Fibroblast of lung (primary cell): ENCODE results near the gene ACTL7A. TPM values are rescaled to one million over a fixed set of nuclear protein-coding genes. Genes with fewer than 3 reads are reported as not detected.
"Not testable (repeated sequence)": the region's sequence is repeated elsewhere in the genome, so short reads cannot be mapped to it uniquely, and the experiment has no call there.

Experiments used
- DNase-seq, 2 donors: peaks; one replicate each; pipeline versions ENCODE4 v3.0.0 to v3.0.0-alpha.2; 2010; ENCODE audit warnings: low read depth in 2 of 2
- H2AFZ ChIP-seq: 2 replicates; pipeline ENCODE4 v1.5.1; 2012; ENCODE audit warnings: low read length, control low read depth, inconsistent platforms
- H3K27ac ChIP-seq: 2 replicates; pipeline ENCODE4 v1.5.1; 2011; ENCODE audit warnings: low read length, control low read depth; ENCODE audit not compliant: insufficient read depth
- H3K27me3 ChIP-seq: 2 replicates; pipeline ENCODE4 v1.5.1; 2011; ENCODE audit warnings: mild to moderate bottlenecking, low read length; ENCODE audit not compliant: control insufficient read depth, insufficient read depth
- H3K36me3 ChIP-seq: 2 replicates; pipeline ENCODE4 v1.5.1; 2011; ENCODE audit warnings: low read length; ENCODE audit not compliant: control insufficient read depth, insufficient read depth
- H3K4me1 ChIP-seq: 2 replicates; pipeline ENCODE4 v1.5.1; 2011; ENCODE audit warnings: low read length; ENCODE audit not compliant: control insufficient read depth, insufficient read depth; ENCODE audit errors: extremely low read depth
- H3K4me2 ChIP-seq: 2 replicates; pipeline ENCODE4 v1.5.1; 2011; ENCODE audit warnings: low read length, control low read depth; ENCODE audit not compliant: insufficient read depth; ENCODE audit errors: extremely low read depth
- H3K4me3 ChIP-seq, 4 experiments: fragments of 200-600 bp in 1 of 4; sonication (generic) in 1 of 4; replicated peaks in 1 of 4; 2 replicates each; pipeline ENCODE4 v1.5.1; 2011 to 2016; ENCODE audit warnings: low read length in 4 of 4, low read depth in 3 of 4, mild to moderate bottlenecking in 3 of 4, control low read depth in 2 of 4, inconsistent platforms in 1 of 4, mixed read lengths in 1 of 4; ENCODE audit not compliant: insufficient read depth in 1 of 4; ENCODE audit errors: control extremely low read depth in 1 of 4
- H3K79me2 ChIP-seq: 2 replicates; pipeline ENCODE4 v1.5.1; 2012; ENCODE audit warnings: mild to moderate bottlenecking, low read length, inconsistent platforms; ENCODE audit not compliant: control insufficient read depth, insufficient read depth
- H3K9ac ChIP-seq: 2 replicates; pipeline ENCODE4 v1.5.1; 2011; ENCODE audit warnings: mild to moderate bottlenecking, low read length, control low read depth; ENCODE audit not compliant: insufficient read depth
- H3K9me3 ChIP-seq: 2 replicates; pipeline ENCODE4 v1.5.1; 2012; ENCODE audit warnings: low read depth, low read length; ENCODE audit not compliant: control insufficient read depth, insufficient read depth
- H4K20me1 ChIP-seq: 2 replicates; pipeline ENCODE4 v1.5.1; 2011; ENCODE audit warnings: low read length; ENCODE audit not compliant: control insufficient read depth, insufficient read depth; ENCODE audit errors: extremely low read depth
- CTCF ChIP-seq, 2 donors: IDR thresholded peaks in 1 of 2; conservative IDR thresholded peaks in 1 of 2; 1 replicate in 1 of 2; 2 replicates in 1 of 2; pipeline ENCODE4 v1.5.1; 2011 to 2012; ENCODE audit warnings: low read length in 2 of 2, control low read depth in 1 of 2, inconsistent platforms in 1 of 2, low read depth in 1 of 2, mild to moderate bottlenecking in 1 of 2
- EZH2 ChIP-seq: IDR thresholded peaks from 2 replicates; pipeline ENCODE4 v1.5.1; 2012; ENCODE audit warnings: low read length, control low read depth, mild to moderate bottlenecking; ENCODE audit errors: missing control alignments
- polyA plus RNA-seq, 2 donors: library from polyadenylated mRNA; depleted of rRNA in 1 of 2; stranded (reverse) in 1 of 2; unstranded in 1 of 2; fragments of >200 nt; gene quantifications; 2 replicates each; pipeline ENCODE4 v1.2.1, GENCODE V29; 2011 to 2012; ENCODE audit warnings: missing spikeins in 1 of 2
- total RNA-seq: library from RNA; depleted of rRNA; stranded (reverse); fragments of >200 nt; gene quantifications from 2 replicates; pipeline ENCODE4 v1.2.1, GENCODE V29; 2014

The ACTL7A gene
- total and polyA plus RNA-seq, 2 donors (not counting 1 experiment from before 2014, with no cell fraction given), result not detected

GRCh38 chr9:108883085-108883484 lies 21.0 kb downstream of the ACTL7A start:
- DNase-seq, result no peak
- Histone ChIP-seq H3K4me3 (no peak overlapping the region), H3K79me2 (no peaks in the 10 kb centered on the region), H3K4me2 (no peak overlapping the region), H3K9ac (no peak overlapping the region), H3K4me1 (peaks cover 3% of the 10 kb centered on the region), H3K27me3 (no peaks in the 10 kb centered on the region), H2AFZ (no peak overlapping the region), H3K36me3 (peaks cover 11% of the 10 kb centered on the region), H4K20me1 (no peaks in the 10 kb centered on the region), H3K9me3 (no peaks in the 10 kb centered on the region), H3K27ac (no peak overlapping the region)
- TF ChIP-seq EZH2, result no peak
- TF ChIP-seq CTCF (conservative IDR thresholded peaks at IDR 0.05 in 1 of 2, IDR thresholded peaks at IDR 0.05 in 1 of 2; ENCODE audit: low read depth in 1 of 2, low read length in 2 of 2), result no peak

- peaks cover 2% of the 10 kb centered on the region for H3K36me3 ChIP-seq
Measured at GRCh38 chr9:108884701-108885100, 22.6 kb downstream of the ACTL7A start.

GRCh38 chr9:108885643-108886348 lies 23.7 kb downstream of the ACTL7A start:
- Histone ChIP-seq H4K20me1 (no peaks in the 10 kb centered on the region), H3K9me3 (no peaks in the 10 kb centered on the region), H3K36me3 (no peaks in the 10 kb centered on the region), H3K9ac (no peak overlapping the region), H3K4me2 (no peak overlapping the region), H3K4me1 (peaks cover 3% of the 10 kb centered on the region), H3K27me3 (no peaks in the 10 kb centered on the region), H3K4me3 (no peak overlapping the region), H3K27ac (no peak overlapping the region), H2AFZ (no peak overlapping the region), H3K79me2 (no peaks in the 10 kb centered on the region)
- no peak for TF ChIP-seq EZH2
- no peak for TF ChIP-seq CTCF (conservative IDR thresholded peaks at IDR 0.05 in 1 of 2, IDR thresholded peaks at IDR 0.05 in 1 of 2; ENCODE audit: low read depth in 1 of 2, low read length in 2 of 2)
- DNase-seq, result peak; percentile 74 to 76

More at GRCh38 chr9:108884701-108885100, 22.6 kb downstream of the ACTL7A start:
- H3K27me3 ChIP-seq, result no peaks in the 10 kb centered on the region
- H2AFZ ChIP-seq, result no peak overlapping the region
- no peak overlapping the region for H3K27ac ChIP-seq
- H3K4me3 ChIP-seq, result no peak overlapping the region
- no peak overlapping the region for H3K4me2 ChIP-seq
- H3K79me2 ChIP-seq, result no peaks in the 10 kb centered on the region
- TF ChIP-seq CTCF (conservative IDR thresholded peaks at IDR 0.05 in 1 of 2, IDR thresholded peaks at IDR 0.05 in 1 of 2; ENCODE audit: low read depth in 1 of 2, low read length in 2 of 2) (no peak), EZH2 (no peak)
- DNase-seq, result no peak
- no peaks in the 10 kb centered on the region for H3K9me3 ChIP-seq
- H3K4me1 ChIP-seq, result peaks cover 3% of the 10 kb centered on the region
- H3K9ac ChIP-seq, result no peak overlapping the region
- no peaks in the 10 kb centered on the region for H4K20me1 ChIP-seq

GRCh38 chr9:108886594-108887271 lies 24.7 kb downstream of the ACTL7A start:
- not testable (repeated sequence) for H3K27ac ChIP-seq, H3K36me3 ChIP-seq, H3K4me1 ChIP-seq, H3K4me2 ChIP-seq, H3K79me2 ChIP-seq, H2AFZ ChIP-seq, H3K9ac ChIP-seq, H4K20me1 ChIP-seq, H3K9me3 ChIP-seq, H3K27me3 ChIP-seq, H3K4me3 ChIP-seq
- DNase-seq, result peak in 1 of 2 donors; percentile 20
